GM12878 (cell line): ENCODE data around the gene MND1.

Experiments used
- ATF2 ChIP-seq: IDR thresholded peaks from 2 replicates; pipeline ENCODE4 v1.6.1; 2012; ENCODE audit warnings: low read length, inconsistent platforms
- CHD4 ChIP-seq: fragments of 200-600 bp; sonication (generic); IDR thresholded peaks from 2 replicates; pipeline ENCODE4 v1.6.1; 2016; ENCODE audit warnings: mild to moderate bottlenecking
- CTCF ChIP-seq, 3 experiments: IDR thresholded peaks in 2 of 3; conservative IDR thresholded peaks in 1 of 3; 2 replicates each; pipeline ENCODE4 v1.5.1; 2011; ENCODE audit warnings: low read depth in 3 of 3, low read length in 3 of 3, mild to moderate bottlenecking in 3 of 3, control low read depth in 2 of 3, moderate library complexity in 2 of 3, inconsistent platforms in 1 of 3, mixed read lengths in 1 of 3; ENCODE audit not compliant: control insufficient read depth in 2 of 3, insufficient read depth in 1 of 3; ENCODE audit errors: extremely low read depth in 1 of 3
- EGR1 ChIP-seq, 2 experiments: IDR thresholded peaks; 1 replicate in 1 of 2; 2 replicates in 1 of 2; pipeline ENCODE4 v1.6.1; 2011 to 2012; ENCODE audit warnings: low read depth in 2 of 2, low read length in 2 of 2, borderline replicate concordance in 1 of 2, mild to moderate bottlenecking in 1 of 2, moderate library complexity in 1 of 2
- SUZ12 ChIP-seq: fragments of 200-600 bp; sonication (generic); IDR thresholded peaks from one replicate; pipeline ENCODE4 v1.6.1; 2018; ENCODE audit warnings: antibody characterized with exemption, mild to moderate bottlenecking; ENCODE audit not compliant: unreplicated experiment
- YY1 ChIP-seq: IDR thresholded peaks from 2 replicates; pipeline ENCODE4 v1.6.1; 2011; ENCODE audit warnings: low read depth, mild to moderate bottlenecking, low read length
- ZNF274 ChIP-seq: IDR thresholded peaks from one replicate; pipeline ENCODE4 v1.8.0; 2011; ENCODE audit not compliant: insufficient read length, insufficient read depth

DNA sequence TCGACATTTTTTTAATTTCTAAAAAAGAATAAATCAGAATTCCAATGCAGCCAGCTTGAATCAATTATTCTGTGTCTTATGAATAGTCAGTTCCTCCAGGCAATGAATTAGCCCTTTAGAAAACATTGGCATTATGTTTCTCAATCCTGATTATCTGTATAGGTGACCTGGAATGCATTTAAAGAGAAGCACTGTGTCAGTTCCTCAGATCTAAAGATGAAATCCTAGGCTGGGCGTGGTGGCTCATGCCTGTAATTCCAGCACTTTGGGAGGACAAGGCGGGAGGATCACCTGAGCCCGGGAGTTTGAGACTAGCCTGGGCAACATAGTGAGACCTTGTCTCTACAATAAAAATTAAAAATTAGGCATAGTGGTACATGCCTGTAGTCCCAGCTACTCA lies 43.5 kb downstream of the MND1 start:
- no peak for TF ChIP-seq SUZ12
- TF ChIP-seq YY1: no peak
- TF ChIP-seq ZNF274: no peak
- no peak for TF ChIP-seq CTCF (IDR thresholded peaks at IDR 0.05 in 2 of 3, conservative IDR thresholded peaks at IDR 0.05 in 1 of 3; ENCODE audit: control insufficient read depth in 2 of 3, extremely low read depth in 1 of 3, insufficient read depth in 1 of 3, low read depth in 3 of 3, low read length in 3 of 3)
- no peak for TF ChIP-seq EGR1 (IDR thresholded peaks at IDR 0.05; ENCODE audit: borderline replicate concordance in 1 of 2, low read depth in 2 of 2, low read length in 2 of 2)
- TF ChIP-seq CHD4: no peak
- TF ChIP-seq ATF2: no peak
